Progenitor cell of endocrine pancreas (in vitro differentiated cells): ENCODE data around the gene HEXIM2. TPM values are rescaled to one million over a fixed set of nuclear protein-coding genes. Genes with fewer than 3 reads are reported as not detected.
A peak's percentile ranks its signal among the peaks of the same experiment; 100 is the strongest.

Experiments
- DNase-seq: peaks from one replicate; pipeline ENCODE4 v3.0.0; 2021; ENCODE audit warnings: low spot score; ENCODE audit not compliant: unreplicated experiment
- H3K27ac Mint-ChIP-seq: 2 replicates; pipeline ENCODE4 v1.8.0; 2021; ENCODE audit warnings: mild to moderate bottlenecking, moderate library complexity, mixed read lengths
- H3K27me3 Mint-ChIP-seq: 2 replicates; pipeline ENCODE4 v1.8.0; 2021; ENCODE audit warnings: mixed read lengths
- H3K36me3 Mint-ChIP-seq: 2 replicates; pipeline ENCODE4 v1.8.0; 2022; ENCODE audit warnings: mixed read lengths; ENCODE audit not compliant: insufficient read depth
- H3K4me1 Mint-ChIP-seq: 2 replicates; pipeline ENCODE4 v1.8.0; 2021; ENCODE audit warnings: low read depth, mixed read lengths
- H3K4me3 Mint-ChIP-seq: 2 replicates; pipeline ENCODE4 v1.8.0; 2021; ENCODE audit warnings: low read depth, mild to moderate bottlenecking, moderate library complexity, mixed read lengths
- H3K9me3 Mint-ChIP-seq: 2 replicates; pipeline ENCODE4 v1.8.0; 2021; ENCODE audit warnings: low read depth, mixed read lengths
- CTCF ChIP-seq: fragments of 200-600 bp; sonication (generic); IDR thresholded peaks from one replicate; pipeline ENCODE4 v1.5.0; 2021; ENCODE audit warnings: antibody characterized with exemption, mild to moderate bottlenecking; ENCODE audit not compliant: unreplicated experiment
- total RNA-seq: library from RNA; stranded (reverse); gene quantifications from 2 replicates; pipeline ENCODE4 v1.2.1, GENCODE V29; 2021

Gene HEXIM2
- total RNA-seq, 1 donor from 2014 or later = 11.9 TPM

- no peak for DNase-seq
- H3K27me3 Mint-ChIP-seq = no peaks in the 10 kb centered on the region
- no peak overlapping the region for H3K27ac Mint-ChIP-seq
- TF ChIP-seq CTCF = no peak
- H3K4me1 Mint-ChIP-seq = peaks cover 11% of the 10 kb centered on the region
- H3K36me3 Mint-ChIP-seq = no peaks in the 10 kb centered on the region
- no peak overlapping the region for H3K4me3 Mint-ChIP-seq
- no peaks in the 10 kb centered on the region for H3K9me3 Mint-ChIP-seq
These were observed 43.0 kb upstream of the HEXIM2 start for GRCh38 chr17:45118691-45119090.

GRCh38 chr17:45119964-45120363, 41.7 kb upstream of the HEXIM2 start:
- no peak for TF ChIP-seq CTCF
- Mint-ChIP-seq H3K4me1 (peaks cover 12% of the 10 kb centered on the region), H3K27ac (no peak overlapping the region), H3K27me3 (no peaks in the 10 kb centered on the region), H3K9me3 (no peaks in the 10 kb centered on the region), H3K4me3 (no peak overlapping the region), H3K36me3 (no peaks in the 10 kb centered on the region)
- no peak for DNase-seq

GRCh38 chr17:45120558-45120957, 41.1 kb upstream of the HEXIM2 start:
- no peaks in the 10 kb centered on the region for H3K9me3 Mint-ChIP-seq
- H3K36me3 Mint-ChIP-seq = no peaks in the 10 kb centered on the region
- peaks cover 12% of the 10 kb centered on the region for H3K4me1 Mint-ChIP-seq
- no peak overlapping the region for H3K4me3 Mint-ChIP-seq
- no peak overlapping the region for H3K27ac Mint-ChIP-seq
- DNase-seq = no peak
- no peaks in the 10 kb centered on the region for H3K27me3 Mint-ChIP-seq
- TF ChIP-seq CTCF = no peak

- Mint-ChIP-seq H3K9me3 (no peaks in the 10 kb centered on the region), H3K4me3 (no peak overlapping the region), H3K27ac (no peak overlapping the region), H3K4me1 (peaks cover 12% of the 10 kb centered on the region), H3K27me3 (no peaks in the 10 kb centered on the region), H3K36me3 (no peaks in the 10 kb centered on the region)
- no peak for DNase-seq
- TF ChIP-seq CTCF = no peak
These were observed 40.6 kb upstream of the HEXIM2 start for GRCh38 chr17:45121055-45121454.

GRCh38 chr17:45123076-45123770, 38.5 kb upstream of the HEXIM2 start:
- Mint-ChIP-seq H3K27ac (peak overlapping the region; percentile 88), H3K36me3 (no peaks in the 10 kb centered on the region), H3K27me3 (no peaks in the 10 kb centered on the region), H3K4me3 (no peak overlapping the region), H3K4me1 (peaks cover 25% of the 10 kb centered on the region), H3K9me3 (no peaks in the 10 kb centered on the region)
- DNase-seq = no peak
- no peak for TF ChIP-seq CTCF
